Large intestine (tissue), 3 donors: ENCODE measurements around the gene SGCD. TPM values are rescaled to one million over a fixed set of nuclear protein-coding genes. Genes with fewer than 3 reads are reported as not detected.
A peak's percentile ranks its signal among the peaks of the same experiment; 100 is the strongest.

ENCODE experiments used
- DNase-seq, 2 donors: peaks; one replicate each; pipeline versions ENCODE4 v3.0.0 to v3.0.0-alpha.2; 2013
- H3K27ac ChIP-seq: one replicate; pipeline ENCODE4 v1.5.1; 2013; ENCODE audit warnings: low read length
- H3K27me3 ChIP-seq: 2 replicates; pipeline ENCODE4 v1.6.1; 2013; ENCODE audit warnings: low read length; ENCODE audit not compliant: control insufficient read depth, insufficient read depth
- H3K36me3 ChIP-seq: 2 replicates; pipeline ENCODE4 v1.6.1; 2013; ENCODE audit warnings: low read length; ENCODE audit not compliant: control insufficient read depth, insufficient read depth
- H3K4me1 ChIP-seq: one replicate; pipeline ENCODE4 v1.6.1; 2013; ENCODE audit warnings: low read length; ENCODE audit not compliant: control insufficient read depth, insufficient read depth
- H3K4me3 ChIP-seq: one replicate; pipeline ENCODE4 v1.5.1; 2013; ENCODE audit warnings: low read length
- H3K9me3 ChIP-seq: one replicate; pipeline ENCODE4 v1.6.1; 2013; ENCODE audit warnings: mild to moderate bottlenecking, low read depth, low read length, moderate library complexity; ENCODE audit not compliant: control insufficient read depth
- WGBS: methylation state at CpG from one replicate; pipeline ENCODE4 v1.1.5; 2013; ENCODE audit warnings: low lambda C conversion rate; ENCODE audit not compliant: insufficient coverage; 5-methylcytosine and 5-hydroxymethylcytosine counted together
- polyA plus RNA-seq: library from polyadenylated mRNA; unstranded; fragments of 120-200 nt; gene quantifications from one replicate; pipeline ENCODE4 v1.2.1, GENCODE V29; 2013

SGCD gene
- polyA plus RNA-seq, 1 donor: 9.0 TPM

DNA sequence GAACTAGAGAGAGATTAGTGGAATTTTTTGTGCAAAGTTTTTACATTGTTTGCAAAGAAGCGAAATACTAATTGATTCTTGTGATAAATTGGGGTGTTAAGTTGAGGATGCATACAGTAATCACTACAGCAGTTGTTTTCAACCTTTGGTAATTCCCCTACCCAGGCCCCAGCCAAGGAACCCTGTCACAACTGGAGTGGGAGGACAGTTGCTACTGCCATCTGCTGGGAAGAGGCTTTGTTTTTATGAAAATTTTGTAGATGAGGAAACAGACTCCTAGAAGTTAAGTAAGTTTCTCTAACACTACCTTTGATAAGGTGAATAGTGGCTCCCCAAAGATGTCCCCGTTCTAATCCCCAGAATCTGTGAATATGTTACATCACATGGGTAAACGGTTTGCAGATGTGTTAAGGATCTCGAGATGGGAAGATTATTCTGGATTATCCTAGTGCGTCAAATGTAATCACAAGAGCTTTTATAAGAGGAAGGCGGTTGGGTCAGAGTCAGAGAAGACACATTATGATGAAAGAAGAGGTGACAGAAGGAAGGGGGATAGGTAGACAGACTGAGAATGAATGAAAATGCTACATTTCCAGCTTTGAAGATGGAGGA, 489.1 kb downstream of the SGCD start:
- Histone ChIP-seq H3K4me1 (no peaks in the 10 kb centered on the region), H3K4me3 (no peak overlapping the region), H3K9me3 (no peaks in the 10 kb centered on the region), H3K27me3 (no peaks in the 10 kb centered on the region), H3K36me3 (no peaks in the 10 kb centered on the region), H3K27ac (no peak overlapping the region)
- WGBS: 95% methylated on average over 3 of the region's 6 CpGs
- peak; percentile 14 to 38 for DNase-seq
